NCI-H1092 (cell line): ENCODE results near the gene PTPRT.

Experiments
- DNase-seq: peaks from one replicate; lab custom pipeline; 2025; lab: John Stamatoyannopoulos, UW

Gene PTPRT

DNA sequence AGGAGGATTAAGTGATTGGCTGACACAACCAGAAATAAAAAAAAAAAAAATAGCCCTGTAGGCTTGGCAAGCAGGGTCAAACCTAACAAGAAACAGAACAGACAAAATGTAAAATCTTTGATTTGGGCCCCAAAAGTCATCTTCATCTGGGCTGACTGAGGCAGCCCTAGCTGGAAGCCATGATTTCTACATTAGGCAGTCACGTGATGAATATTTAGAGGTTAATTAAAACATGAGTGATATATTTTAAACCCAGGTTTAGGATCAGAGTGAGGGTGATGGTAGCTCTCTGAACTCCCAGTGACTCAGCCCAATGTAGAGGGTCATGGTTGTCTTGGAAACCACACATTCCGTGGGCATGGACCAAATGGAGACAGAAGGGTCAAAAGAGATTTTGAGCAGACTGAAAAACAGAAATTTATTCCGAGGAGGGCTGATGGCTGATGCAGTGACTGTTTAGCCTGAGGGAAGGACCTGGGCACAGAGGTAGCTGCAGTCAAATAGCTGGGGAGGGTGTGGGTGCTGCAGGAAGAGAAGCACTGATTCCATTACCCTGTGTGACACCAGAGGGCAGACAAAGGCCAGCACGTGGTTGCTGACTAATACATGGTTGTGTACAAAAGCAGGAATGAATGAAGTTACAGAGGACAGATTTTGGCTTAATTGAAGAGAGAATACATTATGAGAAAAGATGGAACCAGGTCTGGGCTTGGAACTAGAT is 998.4 kb downstream of the PTPRT start:
- no peak for DNase-seq

DNA sequence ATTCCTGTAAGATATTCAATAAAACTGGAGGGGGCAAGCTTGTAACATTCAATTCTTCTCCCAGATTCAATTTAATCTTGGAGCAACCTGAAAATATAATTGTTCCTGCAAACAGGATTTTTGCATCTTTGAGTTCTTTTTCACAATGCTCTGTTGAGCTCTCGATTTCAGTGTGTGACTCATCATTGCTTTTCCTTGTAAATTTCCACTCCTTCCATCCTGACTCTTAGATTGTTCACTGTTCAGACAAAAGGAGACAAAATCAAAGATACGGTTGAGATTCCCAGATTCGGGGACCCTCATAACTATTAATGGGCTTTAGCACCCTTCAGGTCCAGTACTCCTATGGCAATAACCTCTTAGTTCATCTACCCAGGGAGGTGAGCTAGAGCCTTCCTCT is 999.6 kb downstream of the PTPRT start:
- no peak for DNase-seq

DNA sequence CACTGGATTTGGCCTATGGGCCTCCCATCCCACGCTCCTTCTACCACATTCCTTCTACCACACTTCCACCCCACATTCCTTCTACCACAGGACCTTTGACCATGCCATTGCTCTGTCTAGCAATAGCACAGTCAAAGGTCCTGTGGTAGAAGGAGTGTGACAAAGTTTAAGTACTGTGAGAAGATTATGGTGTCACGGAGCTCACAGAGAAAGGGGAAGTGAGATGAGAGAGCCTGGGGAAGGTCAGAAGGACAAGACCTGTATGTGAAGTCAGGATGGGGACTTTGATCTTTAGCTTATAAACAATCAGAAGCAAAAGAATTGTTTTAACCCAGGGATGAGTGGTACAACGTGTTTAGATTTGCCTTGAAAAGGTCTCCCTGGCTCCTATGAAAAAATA is 1003.4 kb downstream of the PTPRT start:
- DNase-seq = no peak

DNA sequence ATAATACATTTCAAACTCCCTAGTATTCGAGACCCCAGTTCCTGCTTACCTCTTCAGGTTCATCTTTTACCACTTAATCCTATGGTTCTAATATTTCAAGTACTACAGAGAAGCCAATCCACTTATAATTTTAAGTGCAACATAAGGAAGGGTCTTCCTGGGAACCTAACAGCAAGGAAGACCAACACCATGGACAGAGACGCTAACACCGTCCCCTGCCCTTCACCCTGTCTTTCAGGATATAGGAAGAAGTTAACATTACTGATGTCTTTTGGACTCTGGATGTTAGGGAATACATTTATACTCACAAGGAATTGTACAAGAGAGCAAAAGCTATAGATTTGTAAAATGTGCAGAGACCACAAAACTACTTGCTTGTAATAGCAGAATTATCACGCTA is 1006.6 kb downstream of the PTPRT start:
- no peak for DNase-seq

DNA sequence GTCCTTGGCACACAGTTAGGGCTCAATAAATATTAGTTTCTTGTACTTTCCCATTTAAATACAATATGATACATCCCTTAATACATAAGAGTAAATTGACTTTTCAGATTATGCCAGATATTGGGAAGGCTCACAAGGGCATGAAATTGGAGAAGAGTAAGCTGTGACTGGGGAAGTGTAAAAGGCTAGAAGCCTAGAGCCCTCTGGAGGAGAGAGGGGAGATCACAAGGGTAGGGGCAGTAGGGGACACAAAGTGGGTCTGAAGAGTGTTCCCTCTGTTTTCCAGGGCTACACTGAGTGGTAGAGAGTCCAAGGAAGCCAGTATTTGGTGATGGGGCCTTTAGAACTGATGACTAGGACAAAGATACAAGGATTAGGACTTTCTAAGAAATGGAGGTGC is 1008.6 kb downstream of the PTPRT start:
- DNase-seq = no peak

DNA sequence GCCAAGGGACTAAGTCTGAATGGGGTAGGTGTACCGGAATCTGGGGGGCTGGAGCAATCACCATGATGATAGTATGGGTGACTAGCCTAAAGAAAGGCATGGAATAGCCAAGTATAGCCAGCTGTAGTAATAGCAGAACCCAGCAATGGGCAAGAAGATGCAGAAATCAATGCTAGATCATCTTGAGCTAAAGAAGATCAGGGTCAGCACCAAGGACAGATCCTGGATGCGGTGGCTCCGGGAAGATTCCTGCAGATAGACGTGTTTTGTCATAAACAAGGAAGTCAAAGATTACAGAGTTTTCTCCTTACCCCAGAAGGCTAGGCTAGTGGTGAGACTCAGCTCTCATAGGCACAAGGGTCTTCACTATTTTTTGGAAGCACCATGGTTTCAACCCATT is 1009.9 kb downstream of the PTPRT start:
- no peak for DNase-seq

DNA sequence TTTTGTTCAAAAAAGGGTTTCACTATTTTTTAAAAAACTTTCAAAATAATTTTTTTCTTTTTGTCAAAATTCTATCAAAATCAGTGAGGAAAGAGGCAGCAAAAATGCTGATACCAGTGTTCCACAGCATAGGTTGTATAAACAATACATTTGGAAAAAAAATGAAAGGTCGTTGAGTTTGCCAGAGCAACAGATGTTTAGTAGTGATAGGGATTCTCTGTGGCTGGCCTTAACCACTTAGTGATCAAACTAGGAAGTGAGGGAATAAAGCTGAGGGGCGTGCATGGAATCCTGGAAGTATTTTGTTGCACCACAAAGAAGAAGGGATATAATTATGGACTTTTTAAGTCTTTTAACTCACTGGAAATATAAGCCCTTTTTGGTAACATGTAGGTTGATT is 1016.3 kb downstream of the PTPRT start:
- no peak for DNase-seq

DNA sequence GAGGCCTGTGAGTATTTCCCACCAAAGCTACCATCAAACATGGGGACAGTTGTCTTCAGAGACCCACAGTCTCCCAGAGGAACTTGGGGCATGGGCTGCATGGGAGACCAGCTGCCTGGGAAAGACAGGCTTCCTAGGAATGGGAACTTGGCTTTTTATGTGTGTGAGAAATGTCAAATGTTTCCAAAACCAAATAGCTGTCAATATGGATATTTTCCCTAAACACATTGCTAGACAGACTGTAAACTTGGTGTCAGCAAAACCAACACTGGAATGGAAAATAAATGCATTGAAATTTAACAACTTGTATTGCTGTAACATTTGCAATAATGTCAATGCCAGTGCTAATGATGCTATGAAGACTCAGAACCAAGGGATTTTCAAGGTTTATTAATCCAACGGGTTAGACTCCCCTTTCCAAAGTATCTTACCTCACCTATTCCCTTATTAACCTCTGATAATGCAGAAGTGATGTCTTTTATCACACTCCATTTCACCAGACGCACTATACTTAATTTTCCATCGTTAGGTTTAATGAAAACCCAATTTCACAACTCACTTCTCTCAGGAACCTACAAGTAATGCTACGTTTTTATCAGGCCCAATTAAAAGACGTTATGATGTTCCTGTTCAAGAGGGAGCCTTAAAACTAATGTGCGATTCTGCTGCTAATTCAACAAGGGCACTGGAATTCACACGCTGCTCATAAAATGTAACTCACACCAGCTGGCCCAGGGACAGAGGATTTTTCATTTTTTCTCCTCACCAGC is 1025.4 kb downstream of the PTPRT start:
- DNase-seq = no peak

DNA sequence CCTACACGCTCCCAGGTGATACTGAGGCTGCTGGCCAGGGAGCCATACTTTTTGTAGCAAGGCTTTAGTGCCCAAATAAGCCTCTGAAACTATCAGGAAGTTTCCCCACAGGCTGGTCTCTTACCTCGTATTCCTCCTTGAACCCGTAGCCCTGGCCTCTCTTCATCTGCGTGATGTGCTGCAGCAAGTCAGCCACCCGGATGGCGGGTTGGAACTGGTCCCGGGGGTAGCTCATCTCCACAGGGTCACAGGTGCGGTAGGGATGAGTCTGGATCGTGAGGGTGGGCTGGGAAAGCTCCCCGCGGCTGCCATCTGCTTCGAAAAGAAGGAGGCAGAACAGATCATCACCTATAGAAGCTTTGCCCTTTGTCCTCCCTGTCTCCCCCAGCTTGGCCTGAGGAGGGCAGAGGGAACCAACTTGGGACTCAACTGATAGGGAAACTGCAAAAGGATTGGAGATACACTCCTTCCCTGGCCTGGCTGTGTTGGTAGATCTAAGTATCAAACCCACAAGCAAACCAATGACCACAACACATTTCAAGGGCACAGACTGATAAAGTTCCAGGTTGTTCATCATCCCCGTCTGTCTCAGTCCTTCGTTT is 1028.4 kb downstream of the PTPRT start:
- DNase-seq = no peak

DNA sequence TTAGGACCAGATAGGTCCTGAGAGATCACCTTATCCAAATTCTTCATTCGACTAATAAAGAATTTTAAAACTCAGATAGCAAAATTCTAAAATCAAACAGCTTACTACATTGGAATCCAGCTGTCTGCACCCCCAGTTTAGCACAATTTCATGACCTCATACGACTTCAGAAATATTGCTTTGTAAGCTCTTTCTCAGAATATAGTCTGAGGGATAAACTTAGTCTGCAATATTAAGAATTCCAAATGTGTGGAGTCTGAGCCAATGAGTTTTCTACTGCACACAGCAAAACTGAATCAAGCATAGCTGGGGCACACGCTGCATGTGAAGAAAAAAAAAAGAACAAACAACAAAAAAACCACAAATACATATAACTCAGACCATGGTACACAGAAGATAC is 1029.9 kb downstream of the PTPRT start:
- DNase-seq = no peak

DNA sequence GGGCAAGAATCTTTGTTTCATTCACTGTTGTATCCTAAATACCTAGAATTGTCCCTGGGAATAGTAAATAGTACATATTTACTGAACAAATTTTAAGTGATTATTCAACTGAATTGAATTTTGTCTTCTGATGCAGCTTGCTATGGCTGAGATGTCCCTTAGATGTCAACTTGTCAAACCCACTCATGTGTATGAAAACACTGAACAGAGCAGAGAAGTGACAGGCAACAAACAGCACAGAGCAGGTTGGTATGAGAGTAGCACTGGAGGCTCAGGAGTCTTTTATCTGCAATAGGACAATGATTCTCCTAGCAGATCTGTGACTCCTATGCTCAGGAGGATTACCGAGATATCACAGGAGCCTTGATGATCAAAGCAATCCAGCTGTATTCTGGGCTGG is 1031.4 kb downstream of the PTPRT start:
- no peak for DNase-seq

DNA sequence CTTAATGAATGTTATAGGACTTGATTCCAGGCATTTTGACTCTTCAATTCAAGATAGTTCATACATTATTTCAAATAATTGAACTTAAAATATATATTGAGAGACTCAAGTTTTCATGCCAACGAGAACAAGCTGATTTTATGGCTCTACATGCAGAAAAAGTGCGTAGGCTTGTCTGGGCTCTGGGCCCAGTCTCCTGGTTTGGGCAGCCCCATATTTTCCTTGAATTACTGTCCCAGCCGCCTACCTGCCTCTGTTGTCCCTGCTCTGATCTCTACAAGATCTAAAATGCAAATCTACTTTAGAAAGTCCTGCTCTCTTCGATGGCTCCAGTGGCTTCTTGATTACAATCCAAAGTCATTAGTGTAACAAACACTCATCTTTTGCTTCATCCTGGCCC is 1034.1 kb downstream of the PTPRT start:
- no peak for DNase-seq

DNA sequence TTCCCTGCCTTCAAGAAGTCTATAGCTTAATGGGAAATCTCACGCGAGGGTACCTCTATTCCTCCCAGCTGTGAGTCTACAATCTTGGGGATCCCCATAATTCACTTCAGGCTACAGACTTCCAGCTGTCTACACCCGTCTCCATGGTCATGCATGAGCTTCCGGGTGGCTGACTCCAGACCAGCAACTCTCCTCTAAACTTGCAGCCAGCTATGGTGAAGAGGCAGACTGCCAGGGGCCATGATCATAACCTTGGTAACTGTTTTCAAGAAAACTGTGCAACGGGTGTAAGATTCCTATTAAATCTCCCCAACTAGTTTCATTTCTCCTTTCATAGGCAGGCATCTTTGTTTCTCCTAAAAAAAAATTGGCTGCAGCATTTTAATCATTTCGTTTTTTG is 1037.1 kb downstream of the PTPRT start:
- DNase-seq = no peak

DNA sequence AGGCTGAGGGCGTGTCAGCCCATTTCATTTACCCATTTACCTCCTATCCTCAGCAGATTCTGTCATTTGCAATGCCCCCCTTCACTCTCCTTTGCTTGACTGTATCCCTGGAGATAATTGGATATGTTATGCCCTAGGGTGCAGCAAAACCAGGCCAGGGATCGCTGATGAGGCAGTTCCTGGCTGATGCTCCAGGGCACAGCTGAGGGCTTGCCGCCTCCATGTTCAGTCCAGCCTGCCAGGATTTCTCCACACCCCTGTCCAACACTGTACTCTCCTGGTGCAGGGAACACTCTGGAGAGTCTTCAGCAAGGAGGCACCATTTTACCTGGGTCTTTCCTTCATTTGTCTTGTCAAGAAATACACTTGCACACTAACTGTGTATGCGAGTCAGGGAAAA is 1039.5 kb downstream of the PTPRT start:
- DNase-seq = no peak

DNA sequence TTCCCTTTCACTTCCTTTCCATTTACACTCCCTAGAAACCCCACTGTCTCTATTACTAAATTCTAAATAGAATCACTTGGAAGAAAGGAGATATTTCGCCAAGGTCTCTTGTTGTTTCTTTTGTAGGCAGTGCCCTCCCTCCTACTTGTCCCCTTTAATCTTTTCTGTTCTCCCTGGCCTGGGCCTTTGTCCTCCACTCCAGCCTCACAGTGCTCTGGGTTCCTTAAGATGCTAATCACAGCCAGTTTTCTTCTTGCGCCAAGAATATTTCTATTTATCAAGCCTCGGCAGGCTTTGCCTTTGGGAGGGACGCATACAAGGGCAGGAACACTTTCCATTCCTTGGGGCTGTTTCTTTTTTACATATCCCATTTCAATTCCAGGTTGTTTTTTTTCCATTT is 1051.0 kb downstream of the PTPRT start:
- DNase-seq = no peak

DNA sequence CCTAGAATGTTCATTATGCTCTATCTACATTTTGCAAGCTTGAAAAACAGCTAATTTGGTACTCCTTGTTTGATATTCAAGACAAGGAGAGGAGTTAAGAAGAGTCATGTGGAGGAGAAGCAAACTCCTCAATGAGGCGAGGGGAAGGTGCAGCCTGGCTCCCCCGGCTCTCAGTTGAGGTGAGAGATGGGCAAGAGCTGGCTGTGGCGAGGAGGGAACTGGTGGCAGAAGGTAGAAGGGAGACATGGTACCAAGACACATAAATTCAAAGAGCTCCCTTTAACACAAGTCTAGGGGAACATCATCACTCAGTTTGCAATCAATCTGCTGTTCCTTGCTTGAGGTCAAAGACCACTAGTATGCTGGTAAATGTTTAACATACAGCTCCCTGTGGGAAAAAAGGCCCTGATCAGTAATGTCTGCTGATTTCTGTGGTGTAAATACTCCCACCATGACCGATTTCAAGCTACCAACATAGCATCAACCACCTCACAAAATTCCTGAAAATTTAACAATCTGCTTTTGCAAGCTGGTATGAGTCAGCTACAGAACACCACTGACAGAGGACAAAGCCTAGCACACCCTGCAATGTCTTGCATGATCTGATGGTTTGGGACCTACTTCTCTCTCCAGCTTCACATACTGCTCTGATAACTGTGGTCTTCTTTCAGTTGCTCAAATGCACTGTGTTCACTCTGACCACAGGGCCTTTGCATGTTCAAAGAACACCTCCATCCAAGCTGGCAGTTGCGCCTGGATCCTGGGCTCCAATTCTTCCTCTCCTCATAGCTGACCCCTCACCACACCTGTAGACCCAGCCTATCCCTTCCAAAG is 1055.2 kb downstream of the PTPRT start:
- DNase-seq = no peak

DNA sequence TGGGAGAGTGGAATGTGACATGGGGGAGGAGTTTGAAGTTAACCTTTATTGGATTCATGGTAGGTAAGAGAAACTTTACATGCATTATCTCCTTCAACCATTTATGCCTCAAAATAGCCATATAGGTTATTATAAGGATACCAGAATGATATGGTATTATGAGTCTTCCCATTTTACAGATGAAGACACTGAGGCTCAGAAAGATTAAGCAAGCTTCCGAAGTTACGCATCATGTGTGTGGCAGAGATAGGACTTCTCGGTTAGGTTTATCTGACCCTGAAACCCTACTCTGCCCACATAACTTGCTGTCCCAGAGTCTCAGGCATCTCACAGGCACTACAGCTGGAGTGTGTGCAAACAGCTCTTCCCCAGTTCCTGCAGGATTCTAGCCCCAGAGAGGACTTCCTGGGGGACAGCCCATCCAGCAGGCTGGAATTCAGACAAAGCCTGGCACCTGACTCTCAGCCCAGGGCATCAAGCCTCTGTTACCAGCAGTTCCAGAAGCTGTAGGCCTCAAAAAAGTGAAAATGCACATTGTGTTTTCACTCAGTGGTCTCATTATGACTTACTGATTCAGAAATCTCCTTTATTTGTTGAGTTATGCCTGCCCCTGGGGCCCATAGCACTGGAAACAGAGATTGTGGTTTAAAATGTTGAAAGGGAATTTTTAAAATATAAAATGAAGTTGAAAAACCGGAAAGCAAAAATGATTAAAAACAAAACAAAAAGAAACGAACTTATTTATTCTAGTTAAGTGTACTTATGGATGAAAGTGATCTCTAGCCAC is 1058.7 kb downstream of the PTPRT start:
- DNase-seq = no peak

DNA sequence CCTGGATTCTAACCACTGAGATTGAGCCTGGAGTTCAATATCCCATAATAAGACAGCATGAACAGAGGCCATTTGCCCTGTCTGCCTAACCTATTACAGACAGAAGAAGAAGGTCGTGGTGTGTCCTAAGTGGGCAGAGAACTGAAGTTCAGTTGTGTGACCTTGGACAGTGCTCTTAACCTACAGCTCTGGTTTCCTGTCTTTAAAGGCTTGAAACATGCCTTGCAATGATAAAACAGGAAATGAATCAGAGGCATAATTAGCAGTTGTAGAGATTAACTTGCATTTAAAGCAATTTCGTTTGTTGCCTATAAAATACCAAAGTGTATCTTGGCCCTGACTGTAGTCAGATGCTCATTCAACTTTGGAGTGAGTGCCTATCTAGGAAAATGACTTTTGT is 1064.3 kb downstream of the PTPRT start:
- DNase-seq = no peak

DNA sequence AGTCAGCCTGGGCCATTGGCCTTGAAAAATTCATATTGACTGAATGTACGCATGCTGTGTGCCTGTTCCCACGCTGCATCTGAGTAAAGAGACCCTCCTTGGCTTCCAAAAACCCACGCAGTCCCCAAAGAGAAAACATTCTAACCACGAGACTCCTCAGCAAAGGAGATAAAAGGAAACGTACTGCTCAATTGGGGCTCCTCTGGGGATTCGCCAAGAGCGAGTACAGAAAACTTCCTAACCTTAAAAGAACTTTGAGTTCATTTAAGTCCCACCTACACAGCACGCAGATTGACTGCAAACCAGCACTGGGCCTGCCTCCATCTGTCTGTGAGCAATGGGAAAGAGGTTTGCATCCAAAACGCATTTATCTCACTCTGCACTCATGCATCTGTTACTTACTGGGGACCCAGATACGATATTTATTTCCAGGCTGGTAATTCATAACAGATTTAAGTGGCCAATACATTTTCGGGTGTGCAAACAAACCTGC is 1065.7 kb downstream of the PTPRT start:
- DNase-seq = no peak

DNA sequence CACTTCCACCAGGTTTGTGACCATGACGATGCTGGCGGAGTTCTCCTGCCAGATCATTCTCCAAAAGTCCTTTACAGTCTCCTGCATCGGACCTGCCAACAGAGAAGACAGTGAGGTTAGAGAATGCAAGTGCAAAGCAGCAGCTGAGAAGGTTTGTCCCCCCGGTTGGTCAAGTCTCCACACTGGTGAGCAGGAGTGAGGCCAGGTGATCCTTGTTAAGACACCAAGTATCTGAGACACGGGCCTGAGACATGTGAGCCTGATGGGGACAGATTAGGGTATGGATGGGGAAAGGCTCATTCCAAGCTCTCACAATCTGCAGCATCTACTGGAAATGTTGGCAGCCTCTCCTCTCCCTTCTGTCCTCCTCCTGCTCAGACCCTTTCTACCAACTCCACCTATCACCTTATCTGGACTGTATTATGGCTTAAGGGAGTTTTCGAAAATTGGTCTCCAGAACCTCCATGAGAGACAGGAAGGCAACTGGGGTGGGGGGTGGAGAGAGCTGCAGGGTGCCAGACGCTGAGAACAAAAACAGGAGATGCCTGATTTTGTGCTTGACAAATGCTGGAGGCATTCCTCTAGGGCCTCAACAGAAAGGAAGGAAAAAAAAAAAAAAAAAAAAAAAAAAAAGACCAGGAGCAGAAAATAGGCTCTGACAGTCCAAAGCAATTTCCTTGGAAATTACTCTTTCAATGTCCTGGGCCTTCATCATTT is 1071.1 kb downstream of the PTPRT start:
- no peak for DNase-seq

DNA sequence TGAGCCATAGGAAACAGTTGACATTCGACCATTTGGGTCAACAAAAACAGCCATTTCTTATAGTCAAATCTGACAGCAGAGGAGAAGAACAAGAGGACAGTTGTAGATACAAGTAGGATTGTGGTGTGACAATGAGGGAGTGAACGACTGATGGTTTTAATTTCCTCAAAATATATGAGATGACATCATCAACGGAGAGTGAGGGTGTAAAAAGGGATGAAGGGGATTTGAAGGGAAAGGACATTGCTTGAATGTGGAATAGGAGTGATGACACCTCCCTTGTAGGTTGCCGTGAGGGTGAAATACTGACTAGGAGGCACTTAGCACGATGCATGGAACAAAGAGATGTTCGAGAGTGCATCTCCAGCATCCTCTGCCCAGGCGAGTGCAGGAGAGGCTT is 1071.7 kb downstream of the PTPRT start:
- no peak for DNase-seq
